ENCODE data around the gene FREM1. TPM values are rescaled to one million over a fixed set of nuclear protein-coding genes. Genes with fewer than 3 reads are reported as not detected.

The FREM1 gene
- total RNA-seq, 4 donors from 2014 or later, result 2.2 to 12.7 (median 5.7) TPM

DNA sequence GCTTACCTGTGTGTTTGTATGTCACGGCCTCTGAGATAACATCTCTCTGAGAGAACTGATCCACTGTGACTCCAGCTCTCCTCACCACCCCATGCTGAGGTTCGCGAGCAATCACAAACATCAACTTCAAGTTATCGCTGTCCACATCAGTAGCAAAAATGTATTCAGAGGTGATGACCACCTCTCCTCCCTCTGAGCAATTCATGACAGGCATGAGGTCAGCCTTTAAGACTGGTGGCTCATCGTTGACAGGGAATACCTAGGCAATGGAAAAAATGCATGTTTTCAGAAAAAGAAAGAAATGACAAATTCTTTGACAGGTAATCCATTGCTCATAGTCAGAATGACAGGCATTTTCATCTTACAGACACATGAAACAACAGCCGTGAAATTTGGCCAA lies 97.4 kb downstream of the FREM1 start:
- H3K4me3 ChIP-seq, result no peak overlapping the region
- TF ChIP-seq POLR2AphosphoS5 (IDR thresholded peaks at IDR 0.05), result no peak
- TF ChIP-seq CTCF (IDR thresholded peaks at IDR 0.05), result no peak
- TF ChIP-seq POLR2A (IDR thresholded peaks at IDR 0.05), result no peak
- TF ChIP-seq EP300 (IDR thresholded peaks at IDR 0.05; ENCODE audit: low read depth), result no peak
- no peaks in the 10 kb centered on the region for H3K27me3 ChIP-seq
- DNase-seq, result no peak
- no peaks in the 10 kb centered on the region for H3K36me3 ChIP-seq
- no peaks in the 10 kb centered on the region for H3K4me1 ChIP-seq
- H3K27ac ChIP-seq, result no peak overlapping the region
- WGBS, 2 donors (ENCODE audit: low coverage in 1 of 2), result 92 to 93% methylated on average over 4 to 6 of the region's 6 CpGs
- in situ Hi-C loops (cut with MboI; ENCODE audit: low pct_ligation_motif_present in 1 of 4, low pct_unique_long_range_greater_than_20kb in 1 of 4, low sequenced_read_pairs in 3 of 4) (no loop called here), intact Hi-C loops (cut with DNase I; ENCODE audit: low total_unique reads) (no loop called here)
- no peaks in the 10 kb centered on the region for H3K9me3 ChIP-seq

- DNase-seq, result no peak
- H3K4me3 ChIP-seq, result no peak overlapping the region
- in situ Hi-C loops (cut with MboI; ENCODE audit: low pct_ligation_motif_present in 1 of 4, low pct_unique_long_range_greater_than_20kb in 1 of 4, low sequenced_read_pairs in 3 of 4), result no loop called here
- H3K4me1 ChIP-seq, result no peaks in the 10 kb centered on the region
- H3K27ac ChIP-seq, result no peak overlapping the region
- TF ChIP-seq POLR2AphosphoS5 (IDR thresholded peaks at IDR 0.05) (no peak), POLR2A (IDR thresholded peaks at IDR 0.05) (no peak), CTCF (IDR thresholded peaks at IDR 0.05) (no peak), EP300 (IDR thresholded peaks at IDR 0.05; ENCODE audit: low read depth) (no peak)
- H3K9me3 ChIP-seq, result no peaks in the 10 kb centered on the region
- intact Hi-C loops (cut with DNase I; ENCODE audit: low total_unique reads), result no loop called here
- H3K27me3 ChIP-seq, result no peaks in the 10 kb centered on the region
- H3K36me3 ChIP-seq, result no peaks in the 10 kb centered on the region
Observed at GRCh38 chr9:14811844-14812243, 98.4 kb downstream of the FREM1 start.

DNA sequence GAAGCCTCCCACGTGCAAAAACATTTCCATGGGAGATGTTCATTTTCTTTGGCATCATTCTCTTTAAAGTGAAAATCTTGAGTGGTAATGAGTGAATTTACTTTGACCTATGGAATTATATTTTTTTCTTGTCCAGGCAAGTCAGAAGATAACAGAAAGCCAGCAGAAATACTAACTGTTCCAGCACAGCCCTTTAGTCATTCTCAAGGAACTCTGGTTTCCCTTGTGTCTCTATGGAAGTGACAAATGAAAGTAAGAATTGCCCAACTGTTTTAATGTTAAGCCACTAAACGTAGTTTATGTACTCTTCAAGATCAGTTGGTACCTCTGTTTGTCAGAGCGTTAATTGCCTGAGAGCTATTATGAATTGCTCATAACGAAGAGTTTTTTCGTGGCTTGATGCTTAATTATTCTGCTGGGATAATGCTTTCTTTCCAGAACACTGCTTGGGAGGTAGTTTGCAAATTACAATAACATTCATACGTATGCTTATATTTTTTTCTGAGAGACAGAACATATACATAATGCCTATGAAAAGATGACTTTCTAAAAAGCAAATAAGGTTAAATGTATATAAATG lies 103.2 kb downstream of the FREM1 start:
- H3K27me3 ChIP-seq, result no peaks in the 10 kb centered on the region
- 79 to 84% methylated on average over 6 of the region's 6 CpGs for whole genome bisulfite sequencing, 2 donors (ENCODE audit: low coverage in 1 of 2)

GRCh38 chr9:14799030-14799429 lies 111.2 kb downstream of the FREM1 start:
- intact Hi-C loops (cut with DNase I; ENCODE audit: low total_unique reads), result no loop called here

More for the DNA sequence above, 103.2 kb downstream of the FREM1 start:
- in situ Hi-C loops (cut with MboI; ENCODE audit: low pct_ligation_motif_present in 1 of 4, low pct_unique_long_range_greater_than_20kb in 1 of 4, low sequenced_read_pairs in 3 of 4), result no loop called here
- no peak overlapping the region for H3K27ac ChIP-seq
- no peaks in the 10 kb centered on the region for H3K9me3 ChIP-seq
- H3K36me3 ChIP-seq, result no peaks in the 10 kb centered on the region
- DNase-seq, result no peak
- no peak for TF ChIP-seq CTCF (IDR thresholded peaks at IDR 0.05)
- no peak for TF ChIP-seq EP300 (IDR thresholded peaks at IDR 0.05; ENCODE audit: low read depth)
- TF ChIP-seq POLR2AphosphoS5 (IDR thresholded peaks at IDR 0.05), result no peak
- TF ChIP-seq POLR2A (IDR thresholded peaks at IDR 0.05), result no peak
- no peak overlapping the region for H3K4me3 ChIP-seq
- H3K4me1 ChIP-seq, result no peaks in the 10 kb centered on the region
- intact Hi-C loops (cut with DNase I; ENCODE audit: low total_unique reads), result no loop called here

More at GRCh38 chr9:14799030-14799429, 111.2 kb downstream of the FREM1 start:
- H3K4me1 ChIP-seq, result no peaks in the 10 kb centered on the region
- no peak overlapping the region for H3K4me3 ChIP-seq
- no peaks in the 10 kb centered on the region for H3K36me3 ChIP-seq
- TF ChIP-seq POLR2A (IDR thresholded peaks at IDR 0.05) (no peak), POLR2AphosphoS5 (IDR thresholded peaks at IDR 0.05) (no peak), EP300 (IDR thresholded peaks at IDR 0.05; ENCODE audit: low read depth) (no peak), CTCF (IDR thresholded peaks at IDR 0.05) (no peak)
- H3K27me3 ChIP-seq, result no peaks in the 10 kb centered on the region
- no peak for DNase-seq
- in situ Hi-C loops (cut with MboI; ENCODE audit: low pct_ligation_motif_present in 1 of 4, low pct_unique_long_range_greater_than_20kb in 1 of 4, low sequenced_read_pairs in 3 of 4), result no loop called here
- H3K27ac ChIP-seq, result no peak overlapping the region
- 78% methylated on average over 2 of the region's 2 CpGs; no CpG with 5 or more reads in 1 of the 2 donors for WGBS, 2 donors (ENCODE audit: low coverage in 1 of 2)
- no peaks in the 10 kb centered on the region for H3K9me3 ChIP-seq
